Stimulated activated naive CD4-positive, alpha-beta T cell treated with Interleukin-2 at 50 U/mL for 16 hours (primary cell): ENCODE results near the gene HEXB.
"Not testable (repeated sequence)": the region's sequence is repeated elsewhere in the genome, so short reads cannot be mapped to it uniquely, and the experiment has no call there.

Experiments used
- DNase-seq: peaks from one replicate; lab custom pipeline; 2025; lab: John Stamatoyannopoulos, UW

The HEXB gene

GRCh38 chr5:74659172-74659571 lies 25.9 kb upstream of the HEXB start:
- DNase-seq, result no peak

DNA sequence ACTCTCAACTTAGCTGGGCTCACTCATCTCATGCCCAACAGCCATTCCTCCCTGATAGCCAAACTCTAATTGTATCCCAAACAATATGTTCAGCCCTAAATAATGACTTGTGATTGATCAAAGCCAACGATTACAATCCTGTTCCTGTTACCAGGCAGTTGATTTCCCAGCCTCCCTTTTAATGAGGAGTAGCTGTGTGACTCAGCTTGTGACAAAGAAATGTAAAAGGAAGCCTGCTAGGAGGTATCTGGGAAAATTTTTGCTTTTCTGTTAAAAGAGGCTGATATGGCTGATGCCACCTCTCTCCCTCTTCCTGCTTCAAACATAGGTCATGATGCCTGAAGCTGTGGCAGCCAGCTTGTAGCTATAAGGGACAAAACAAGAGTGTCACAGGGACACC lies 24.9 kb upstream of the HEXB start:
- DNase-seq, result no peak

GRCh38 chr5:74660873-74661272 lies 24.2 kb upstream of the HEXB start:
- DNase-seq, result no peak

DNA sequence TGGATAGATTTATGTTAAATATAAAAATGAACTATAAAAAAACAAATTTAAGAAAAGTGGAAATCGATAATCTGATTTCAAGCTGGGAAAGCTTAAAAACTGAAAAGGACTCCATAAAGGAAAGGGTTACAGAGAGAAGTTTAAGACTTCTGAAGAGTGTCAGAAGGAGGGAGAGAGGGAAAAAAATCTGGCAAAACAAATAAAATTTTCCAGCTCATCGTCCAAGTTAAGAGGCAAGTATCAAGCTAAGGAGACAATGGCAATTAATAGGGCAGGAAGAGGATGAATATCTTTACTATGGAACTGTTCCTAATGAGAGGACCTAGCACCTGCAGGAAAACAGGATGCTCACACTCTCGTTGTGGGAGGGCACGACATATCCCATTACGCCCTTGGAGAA lies 20.5 kb upstream of the HEXB start:
- DNase-seq, result no peak

- no peak for DNase-seq
Observed at GRCh38 chr5:74665273-74665672, 19.8 kb upstream of the HEXB start.

DNA sequence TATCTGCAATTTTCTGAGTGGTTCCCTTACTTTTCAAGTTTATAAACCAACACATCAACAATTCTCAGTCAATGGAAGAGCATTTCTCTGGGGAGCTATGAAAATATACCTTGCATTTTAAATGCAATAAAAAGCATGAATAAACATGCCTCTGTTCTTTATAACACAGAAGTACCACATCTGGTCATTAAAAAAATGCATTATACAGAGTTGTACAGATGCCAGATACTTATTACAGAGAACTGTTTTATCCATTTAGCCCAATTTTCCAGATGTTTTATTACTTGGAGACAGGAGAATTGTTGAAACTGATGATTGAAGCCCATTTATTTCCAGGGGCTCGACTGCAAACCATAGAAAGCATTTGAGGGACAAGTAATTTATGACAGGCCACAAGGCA lies 19.2 kb upstream of the HEXB start:
- DNase-seq, result no peak

DNA sequence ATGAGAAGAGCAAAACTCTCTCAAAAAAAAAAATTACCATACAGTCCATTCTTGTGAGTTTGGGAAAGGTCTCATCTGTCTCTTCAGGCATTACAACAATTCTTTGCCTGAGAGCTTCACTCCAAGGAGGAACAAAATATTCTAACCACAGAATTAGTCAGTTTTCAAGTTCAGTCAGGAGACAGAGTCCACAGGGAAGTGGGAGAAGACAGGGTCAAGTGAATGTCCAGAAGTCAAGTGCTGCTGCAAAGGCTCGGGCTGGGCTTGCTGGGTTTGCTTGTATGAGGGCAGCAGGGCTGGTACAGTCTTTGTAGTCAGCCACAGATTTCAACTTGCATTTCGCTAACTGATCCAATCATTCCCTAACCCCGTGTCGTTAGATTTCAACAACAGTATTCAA lies 17.6 kb upstream of the HEXB start:
- DNase-seq, result no peak

- DNase-seq, result no peak
Observed at GRCh38 chr5:74669821-74670220, 15.2 kb upstream of the HEXB start.

GRCh38 chr5:74670396-74671038 lies 14.5 kb upstream of the HEXB start:
- no peak for DNase-seq

- DNase-seq, result no peak
Observed at GRCh38 chr5:74672215-74672877, 12.7 kb upstream of the HEXB start.

DNA sequence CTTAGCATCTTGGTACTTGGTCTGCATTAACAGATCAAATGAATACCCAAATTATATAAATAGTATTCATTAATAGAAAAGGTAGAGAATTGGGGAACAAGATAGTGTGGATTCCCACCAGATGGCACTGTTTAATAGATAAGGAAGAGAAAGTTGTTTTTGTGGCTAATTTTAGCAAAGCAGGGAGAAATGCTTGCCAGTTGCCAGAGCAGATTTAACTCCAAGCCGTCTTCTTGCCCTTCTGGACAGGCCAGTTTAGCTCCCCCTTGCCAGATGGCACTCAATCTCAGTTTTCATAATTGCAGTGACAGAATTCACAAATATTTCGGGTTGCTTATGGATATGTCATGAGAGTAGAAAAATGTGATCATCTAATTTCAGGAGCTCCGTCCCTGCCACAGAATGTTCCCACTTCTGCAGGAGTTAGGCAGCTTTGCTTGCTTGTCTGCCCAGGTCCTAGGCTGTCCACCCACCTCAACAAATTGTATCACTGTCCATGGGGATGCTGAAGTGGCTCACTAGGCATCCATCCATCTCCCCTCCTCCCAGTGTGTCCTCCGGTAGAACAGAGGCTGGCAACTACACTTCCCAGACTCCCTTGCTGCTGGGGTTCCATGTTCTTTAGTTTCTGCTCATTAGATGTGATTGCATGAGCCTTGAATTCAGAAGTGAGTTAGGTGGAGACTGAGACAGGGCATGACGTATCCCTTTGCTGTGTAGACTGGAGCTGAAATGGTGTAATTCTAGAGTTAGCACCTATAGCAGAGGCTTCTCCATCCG lies 11.8 kb upstream of the HEXB start:
- DNase-seq, result no peak

DNA sequence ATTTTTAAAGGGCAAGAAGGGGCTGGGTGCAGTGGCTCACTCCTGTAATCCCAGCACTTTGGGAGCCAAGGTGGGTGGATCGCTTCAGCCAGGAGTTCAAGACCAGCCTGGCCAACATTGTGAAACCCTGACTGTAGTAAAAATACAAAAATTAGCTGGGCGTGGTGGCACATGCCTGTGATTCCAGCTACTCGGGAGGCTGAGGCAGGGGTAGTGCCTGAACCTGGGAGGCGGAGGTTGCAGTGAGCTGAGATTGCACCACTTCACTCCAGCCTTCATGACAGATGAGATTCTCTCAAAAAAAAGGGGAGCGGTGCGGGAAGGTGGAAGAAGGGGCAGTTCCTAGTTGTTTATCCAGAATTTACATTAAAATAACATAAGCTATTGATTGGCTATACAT lies 8.6 kb upstream of the HEXB start:
- DNase-seq, result not testable (repeated sequence)

DNA sequence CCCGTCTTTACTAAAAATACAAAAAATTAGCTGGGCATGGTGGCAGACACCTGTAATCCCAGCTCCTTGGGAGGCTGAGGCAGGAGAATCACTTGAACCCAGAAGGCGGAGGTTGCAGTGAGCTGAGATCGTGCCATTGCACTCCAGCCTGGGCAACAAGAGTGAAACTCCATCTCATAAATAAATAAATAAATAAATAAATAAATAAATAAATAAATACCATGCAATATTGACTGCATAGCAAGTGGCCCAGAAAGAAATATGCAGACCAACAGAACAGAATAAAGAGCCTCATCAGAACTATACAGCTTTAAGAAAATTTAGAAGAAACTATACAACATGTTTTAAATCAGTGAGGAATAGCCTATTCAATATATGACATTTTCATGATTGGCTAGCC lies 6.9 kb upstream of the HEXB start:
- DNase-seq, result not testable (repeated sequence)

GRCh38 chr5:74679300-74679699 lies 5.7 kb upstream of the HEXB start:
- DNase-seq, result not testable (repeated sequence)

DNA sequence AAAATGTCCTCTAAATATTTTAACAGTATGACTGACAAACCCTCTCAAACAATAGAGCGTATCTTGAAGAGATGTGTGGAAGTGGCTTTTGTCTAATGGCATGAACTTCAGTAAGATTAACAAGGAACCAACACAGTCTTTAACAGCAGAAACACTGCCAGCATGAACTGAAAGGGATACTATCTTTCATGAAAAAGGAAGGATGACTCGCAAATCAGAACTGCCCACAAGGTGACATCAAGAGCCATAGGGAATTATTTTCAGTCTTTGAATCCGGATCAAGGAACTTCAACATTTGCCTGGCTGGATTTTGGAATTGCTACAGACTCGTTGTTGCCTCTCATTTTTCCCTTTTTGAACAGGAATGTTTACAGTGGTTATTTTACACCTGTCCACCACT lies 5.1 kb upstream of the HEXB start:
- no peak for DNase-seq

GRCh38 chr5:74685979-74686631 lies 1.1 kb downstream of the HEXB start:
- DNase-seq, result no peak

GRCh38 chr5:74686962-74687751 lies 2.1 kb downstream of the HEXB start:
- DNase-seq, result no peak

DNA sequence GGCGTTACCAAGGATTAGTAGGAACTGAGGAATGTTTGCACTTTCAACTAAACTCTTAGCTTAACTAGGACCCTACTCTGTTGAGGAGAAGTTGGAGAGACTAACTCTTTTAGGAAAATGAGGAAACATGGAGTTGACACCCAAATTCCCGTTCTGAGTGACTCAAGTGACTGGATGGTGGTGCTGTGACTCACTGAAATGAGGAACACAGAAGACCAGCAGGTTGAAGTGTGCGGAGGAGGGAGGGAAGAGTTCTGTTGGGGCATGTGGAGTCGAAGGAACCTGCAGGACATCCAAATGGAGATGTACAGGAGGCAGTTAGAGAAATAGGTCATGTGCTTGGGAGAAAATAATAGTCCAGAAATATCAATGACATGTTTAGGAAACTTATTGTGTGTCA lies 8.2 kb downstream of the HEXB start:
- no peak for DNase-seq

- DNase-seq, result no peak
Observed at GRCh38 chr5:74717596-74717995, 32.6 kb downstream of the HEXB start.

DNA sequence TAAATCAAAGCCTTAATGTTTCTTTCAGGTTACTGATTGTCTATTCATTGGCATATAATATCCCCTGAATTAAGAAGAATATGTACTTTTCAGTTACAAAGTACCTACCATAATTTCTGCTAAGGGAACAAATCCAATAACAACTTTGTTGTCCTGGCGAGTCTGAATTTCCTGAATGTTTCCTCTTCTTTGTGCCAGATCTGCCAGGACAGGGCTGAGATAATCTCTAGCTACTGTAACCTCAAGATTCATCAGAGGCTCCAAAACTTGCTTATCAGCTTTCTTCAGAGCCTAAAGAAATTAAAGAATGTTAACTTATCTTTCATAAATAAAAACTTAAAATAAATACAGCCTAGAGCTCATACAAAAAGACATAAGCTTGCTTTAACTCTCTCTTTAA lies 37.2 kb downstream of the HEXB start:
- DNase-seq, result no peak

GRCh38 chr5:74725331-74725730 lies 40.3 kb downstream of the HEXB start:
- no peak for DNase-seq

DNA sequence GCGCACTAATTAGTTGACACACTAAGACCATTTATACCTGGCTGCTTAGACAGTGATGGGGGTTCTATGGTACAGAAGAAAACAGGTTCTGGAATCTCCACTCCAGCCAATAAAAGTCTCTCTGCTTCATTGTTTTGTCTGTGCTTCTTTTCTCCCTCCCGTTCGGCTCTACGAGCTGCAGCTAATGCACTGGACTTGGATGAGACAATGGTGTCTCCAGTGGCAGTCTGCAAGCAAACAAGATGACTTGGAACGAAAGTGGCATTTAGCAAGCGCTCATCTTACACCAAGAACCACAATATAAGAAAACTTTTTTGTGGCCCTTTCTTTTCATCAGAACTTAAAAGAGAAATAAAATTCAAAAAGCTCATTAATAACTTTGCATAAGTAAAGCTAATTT lies 51.7 kb downstream of the HEXB start:
- DNase-seq, result no peak
